Neuronal stem cell (in vitro differentiated cells): ENCODE data around the gene IGSF3.
"Not testable (repeated sequence)": the region's sequence is repeated elsewhere in the genome, so short reads cannot be mapped to it uniquely, and the experiment has no call there.

Experiments
- DNase-seq: peaks from one replicate; pipeline ENCODE4 v3.0.0-alpha.2; 2013; ENCODE audit warnings: low spot score
- H2AFZ ChIP-seq: one replicate; pipeline ENCODE4 v1.6.1; 2013; ENCODE audit warnings: mild to moderate bottlenecking, low read length, inconsistent platforms
- H2AK5ac ChIP-seq: 2 replicates; pipeline ENCODE4 v1.6.1; 2013; ENCODE audit warnings: low read depth, mild to moderate bottlenecking, inconsistent platforms, low read length, moderate library complexity, mixed read lengths
- H2BK120ac ChIP-seq: 2 replicates; pipeline ENCODE4 v1.6.1; 2013; ENCODE audit warnings: low read depth, mild to moderate bottlenecking, inconsistent platforms, low read length, moderate library complexity, mixed read lengths
- H2BK12ac ChIP-seq: one replicate; pipeline ENCODE4 v1.6.1; 2013; ENCODE audit warnings: low read length, inconsistent platforms
- H2BK15ac ChIP-seq: 2 replicates; pipeline ENCODE4 v1.6.1; 2013; ENCODE audit warnings: mild to moderate bottlenecking, low read length, inconsistent platforms, mixed read lengths
- H2BK5ac ChIP-seq: one replicate; pipeline ENCODE4 v1.6.1; 2013; ENCODE audit warnings: inconsistent platforms, mild to moderate bottlenecking, low read length, moderate library complexity
- H3K14ac ChIP-seq: one replicate; pipeline ENCODE4 v1.6.1; 2013; ENCODE audit warnings: low read length, inconsistent platforms
- H3K18ac ChIP-seq: 2 replicates; pipeline ENCODE4 v1.6.1; 2013; ENCODE audit warnings: low read length, inconsistent platforms
- H3K23ac ChIP-seq: 2 replicates; pipeline ENCODE4 v1.6.1; 2013; ENCODE audit warnings: low read depth, mild to moderate bottlenecking, mixed read lengths, low read length, inconsistent platforms; ENCODE audit not compliant: poor library complexity
- H3K27ac ChIP-seq: replicated peaks from 3 replicates; pipeline ENCODE4 v1.5.1; 2013; ENCODE audit warnings: low read length, inconsistent platforms
- H3K27me3 ChIP-seq, 3 experiments: 2 replicates each; pipeline ENCODE4 v1.6.1; 2013; ENCODE audit warnings: low read length in 3 of 3, mild to moderate bottlenecking in 2 of 3, inconsistent platforms in 1 of 3, low read depth in 1 of 3, mixed read lengths in 1 of 3, moderate library complexity in 1 of 3; ENCODE audit not compliant: control insufficient read depth in 3 of 3, insufficient read depth in 3 of 3
- H3K36me3 ChIP-seq, 2 donors: replicated peaks in 1 of 2; 2 replicates each; pipeline ENCODE4 v1.6.1; 2013; ENCODE audit warnings: low read length in 2 of 2; ENCODE audit not compliant: control insufficient read depth in 2 of 2, insufficient read depth in 2 of 2
- H3K4ac ChIP-seq: 2 replicates; pipeline ENCODE4 v1.6.1; 2013; ENCODE audit warnings: inconsistent platforms, mild to moderate bottlenecking, low read length, moderate library complexity
- H3K4me1 ChIP-seq, 2 donors: 1 replicate in 1 of 2; 2 replicates in 1 of 2; pipeline ENCODE4 v1.6.1; 2013; ENCODE audit warnings: low read length in 2 of 2, low read depth in 1 of 2; ENCODE audit not compliant: control insufficient read depth in 2 of 2, insufficient read depth in 1 of 2
- H3K4me2 ChIP-seq: one replicate; pipeline ENCODE4 v1.6.1; 2013; ENCODE audit warnings: mild to moderate bottlenecking, low read length, inconsistent platforms; ENCODE audit not compliant: insufficient read depth, poor library complexity, severe bottlenecking
- H3K4me3 ChIP-seq, 2 donors: 2 replicates each; pipeline ENCODE4 v1.5.1; 2013; ENCODE audit warnings: low read length in 2 of 2, mild to moderate bottlenecking in 2 of 2, inconsistent platforms in 1 of 2, moderate library complexity in 1 of 2
- H3K79me1 ChIP-seq: one replicate; pipeline ENCODE4 v1.6.1; 2013; ENCODE audit warnings: low read depth, mild to moderate bottlenecking, inconsistent platforms, low read length, moderate library complexity
- H3K9ac ChIP-seq: one replicate; pipeline ENCODE4 v1.6.1; 2013; ENCODE audit warnings: mild to moderate bottlenecking, low read depth, low read length, inconsistent platforms; ENCODE audit not compliant: poor library complexity
- H3K9me3 ChIP-seq, 2 donors: replicated peaks in 1 of 2; 2 replicates each; pipeline versions ENCODE3 to v1.6.1; 2013; ENCODE audit warnings: low read length in 2 of 2, mild to moderate bottlenecking in 2 of 2, inconsistent platforms in 1 of 2, low read depth in 1 of 2, mixed read lengths in 1 of 2, moderate library complexity in 1 of 2; ENCODE audit not compliant: control insufficient read depth in 2 of 2, insufficient read depth in 1 of 2
- H4K8ac ChIP-seq: one replicate; pipeline ENCODE4 v1.6.1; 2013; ENCODE audit warnings: low read depth, mild to moderate bottlenecking, inconsistent platforms, low read length, moderate library complexity
- H4K91ac ChIP-seq: one replicate; pipeline ENCODE4 v1.6.1; 2013; ENCODE audit warnings: low read length, low read depth, mild to moderate bottlenecking, inconsistent platforms; ENCODE audit not compliant: poor library complexity
- WGBS, 2 donors: extraction: QIAGEN DNeasy Blood & Tissue Kit; methylation state at CpG; one replicate each; pipeline ENCODE4 v1.1.7; 2013; ENCODE audit warnings: missing lambda C conversion rate in 2 of 2, mixed read lengths in 1 of 2; ENCODE audit not compliant: insufficient read length in 2 of 2, insufficient replicate concordance in 1 of 2; ENCODE audit errors: extremely low coverage in 2 of 2; 5-methylcytosine and 5-hydroxymethylcytosine counted together

Gene IGSF3

GRCh38 chr1:116597388-116597787 lies 70.1 kb downstream of the IGSF3 start:
- H3K36me3 ChIP-seq, H3K4me2 ChIP-seq, H3K18ac ChIP-seq, H2BK12ac ChIP-seq, H3K14ac ChIP-seq, H2BK5ac ChIP-seq, H2BK15ac ChIP-seq, DNase-seq, H2BK120ac ChIP-seq, H3K4me3 ChIP-seq, H4K8ac ChIP-seq, H3K79me1 ChIP-seq, H3K9ac ChIP-seq, H3K27me3 ChIP-seq, H3K4me1 ChIP-seq, H3K23ac ChIP-seq, H3K9me3 ChIP-seq, H2AFZ ChIP-seq, H4K91ac ChIP-seq, H3K4ac ChIP-seq, H2AK5ac ChIP-seq, H3K27ac ChIP-seq: not testable (repeated sequence)
- WGBS, 2 donors, result no CpG with 5 or more reads among the region's 2 CpGs

GRCh38 chr1:116596742-116597307 lies 70.7 kb downstream of the IGSF3 start:
- not testable (repeated sequence) for H2BK120ac ChIP-seq, H2AK5ac ChIP-seq, H3K23ac ChIP-seq, H2BK5ac ChIP-seq, H4K8ac ChIP-seq, H3K14ac ChIP-seq, H3K9ac ChIP-seq, H3K79me1 ChIP-seq, H3K9me3 ChIP-seq, H3K36me3 ChIP-seq, H3K27me3 ChIP-seq, H2BK15ac ChIP-seq, H3K4me3 ChIP-seq, H2AFZ ChIP-seq, DNase-seq, H3K4me2 ChIP-seq, H3K4ac ChIP-seq, H3K18ac ChIP-seq, H2BK12ac ChIP-seq, H4K91ac ChIP-seq, H3K27ac ChIP-seq
- no CpG with 5 or more reads among the region's 5 CpGs for WGBS, 2 donors
- H3K4me1 ChIP-seq, result peaks cover 0 to 14% of the 10 kb centered on the region in 2 donors

- Histone ChIP-seq H3K4me3 (peak overlapping the region in 1 of 2 donors; percentile 16), H3K4me1 (peaks cover 0 to 15% of the 10 kb centered on the region in 2 donors), H2AFZ (peak overlapping the region; percentile 74)
- H3K79me1 ChIP-seq, H3K14ac ChIP-seq, H3K27me3 ChIP-seq, DNase-seq, H4K91ac ChIP-seq, H2BK12ac ChIP-seq, H3K36me3 ChIP-seq, H2BK120ac ChIP-seq, H3K9me3 ChIP-seq, H4K8ac ChIP-seq, H2AK5ac ChIP-seq, H3K23ac ChIP-seq, H2BK15ac ChIP-seq, H3K4me2 ChIP-seq, H3K9ac ChIP-seq, H3K4ac ChIP-seq, H3K27ac ChIP-seq, H2BK5ac ChIP-seq, H3K18ac ChIP-seq: not testable (repeated sequence)
- WGBS, 2 donors, result no CpG with 5 or more reads among the region's 8 CpGs
These were observed 71.4 kb downstream of the IGSF3 start for GRCh38 chr1:116595946-116596741.

- not testable (repeated sequence) for H3K27ac ChIP-seq
These were observed 72.3 kb downstream of the IGSF3 start for GRCh38 chr1:116595065-116595840.

More at GRCh38 chr1:116595065-116595840, 72.3 kb downstream of the IGSF3 start:
- not testable (repeated sequence) for H3K14ac ChIP-seq, H2BK5ac ChIP-seq, H3K9me3 ChIP-seq, H3K4me2 ChIP-seq, H3K79me1 ChIP-seq, H2BK12ac ChIP-seq, H3K23ac ChIP-seq, H3K4me3 ChIP-seq, H4K8ac ChIP-seq, H2BK120ac ChIP-seq, H3K27me3 ChIP-seq, H3K18ac ChIP-seq, H3K4ac ChIP-seq, H3K36me3 ChIP-seq, H2AK5ac ChIP-seq, H4K91ac ChIP-seq, DNase-seq, H3K9ac ChIP-seq, H2BK15ac ChIP-seq
- Histone ChIP-seq H3K4me1 (peaks cover 0 to 15% of the 10 kb centered on the region in 2 donors), H2AFZ (peak overlapping the region; percentile 74)
- WGBS, 2 donors, result no CpG with 5 or more reads among the region's 4 CpGs
